SJCRH30 (cell line): ENCODE data around the gene CDC73. TPM values are rescaled to one million over a fixed set of nuclear protein-coding genes. Genes with fewer than 3 reads are reported as not detected.
"Not testable (repeated sequence)": the region's sequence is repeated elsewhere in the genome, so short reads cannot be mapped to it uniquely, and the experiment has no call there.

Experiments
- DNase-seq, 2 experiments: peaks; one replicate each; pipeline ENCODE4 v3.0.0-alpha.2; 2015 to 2020
- H3K27ac ChIP-seq: fragments of 250-450 bp; sonication (Bioruptor Pico); 2 replicates; pipeline ENCODE4 v1.5.1; 2020; ENCODE audit warnings: mild to moderate bottlenecking, moderate library complexity
- H3K27me3 ChIP-seq: fragments of 250-450 bp; sonication (Bioruptor Pico); 2 replicates; pipeline ENCODE4 v1.5.1; 2020; ENCODE audit warnings: mild to moderate bottlenecking, moderate library complexity
- H3K36me3 ChIP-seq: fragments of 250-450 bp; sonication (Bioruptor Pico); 2 replicates; pipeline ENCODE4 v1.5.1; 2020; ENCODE audit warnings: mild to moderate bottlenecking, moderate library complexity
- H3K4me1 ChIP-seq: fragments of 250-450 bp; sonication (Bioruptor Pico); 2 replicates; pipeline ENCODE4 v1.5.1; 2020; ENCODE audit warnings: mild to moderate bottlenecking, moderate library complexity
- H3K4me3 ChIP-seq: fragments of 250-450 bp; sonication (Bioruptor Pico); 2 replicates; pipeline ENCODE4 v1.5.1; 2020; ENCODE audit warnings: mild to moderate bottlenecking, moderate library complexity
- H3K9me3 ChIP-seq: fragments of 250-450 bp; sonication (Bioruptor Pico); replicated peaks from 2 replicates; pipeline ENCODE4 v1.5.1; 2020; ENCODE audit warnings: mild to moderate bottlenecking, moderate library complexity
- total RNA-seq: library from RNA; depleted of rRNA; stranded (reverse); fragments of >200 nt; shearing (Covaris generic); gene quantifications from 2 replicates; pipeline ENCODE4 v1.2.3, GENCODE V29; 2014

Gene CDC73
- total RNA-seq, 1 experiment from 2014 or later = 15.8 TPM

DNA sequence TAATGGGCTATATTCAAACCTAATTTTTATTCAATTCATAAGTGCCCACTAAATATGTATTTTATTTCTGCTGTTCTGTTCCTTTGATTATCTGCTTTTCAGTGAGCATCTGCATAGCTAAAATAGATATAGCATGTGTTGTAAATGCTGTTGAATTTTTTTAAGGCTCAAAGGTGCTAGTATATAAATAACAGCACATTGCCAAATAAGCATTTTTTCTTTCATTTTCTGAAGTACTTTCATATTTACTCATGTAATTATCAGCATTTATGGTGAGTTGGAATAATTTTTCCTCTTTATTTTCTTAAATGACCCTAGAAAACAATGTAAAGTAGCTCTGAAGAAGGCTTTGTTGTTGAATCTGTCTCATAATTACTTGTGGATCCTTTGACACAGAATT, 134.2 kb downstream of the CDC73 start:
- H3K9me3 ChIP-seq = no peaks in the 10 kb centered on the region
- no peak for DNase-seq
- no peaks in the 10 kb centered on the region for H3K36me3 ChIP-seq
- no peaks in the 10 kb centered on the region for H3K27me3 ChIP-seq
- H3K4me3 ChIP-seq = no peak overlapping the region
- no peak overlapping the region for H3K27ac ChIP-seq
- no peaks in the 10 kb centered on the region for H3K4me1 ChIP-seq

DNA sequence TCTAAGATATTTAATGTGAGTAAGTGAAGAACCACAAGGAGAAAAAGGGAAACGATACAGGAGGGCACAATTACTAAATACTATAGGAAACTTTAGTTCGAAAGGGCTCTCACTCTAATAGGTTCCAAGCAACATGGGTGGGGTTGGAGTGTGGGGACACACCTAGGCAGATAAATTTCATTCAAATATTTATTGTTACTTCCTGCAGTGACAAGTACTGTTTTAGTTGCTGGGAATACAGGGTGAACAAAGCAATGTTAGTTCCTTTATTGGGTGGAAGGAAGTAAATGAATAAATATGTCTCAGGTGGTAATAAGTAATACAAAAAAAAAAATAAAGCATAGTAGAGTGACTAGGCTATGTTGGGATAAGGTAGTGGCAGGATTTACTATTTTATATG, 137.8 kb downstream of the CDC73 start:
- H3K27ac ChIP-seq = no peak overlapping the region

GRCh38 chr1:193260056-193260745, 138.4 kb downstream of the CDC73 start:
- Histone ChIP-seq H3K27ac (no peak overlapping the region), H3K9me3 (no peaks in the 10 kb centered on the region), H3K27me3 (no peaks in the 10 kb centered on the region), H3K36me3 (no peaks in the 10 kb centered on the region), H3K4me1 (no peaks in the 10 kb centered on the region), H3K4me3 (no peak overlapping the region)
- DNase-seq = no peak

More for the DNA sequence above, 137.8 kb downstream of the CDC73 start:
- H3K4me3 ChIP-seq = no peak overlapping the region
- H3K36me3 ChIP-seq = no peaks in the 10 kb centered on the region
- H3K27me3 ChIP-seq = no peaks in the 10 kb centered on the region
- H3K9me3 ChIP-seq = no peaks in the 10 kb centered on the region
- no peak for DNase-seq
- H3K4me1 ChIP-seq = no peaks in the 10 kb centered on the region

- no peak overlapping the region for H3K27ac ChIP-seq
- no peaks in the 10 kb centered on the region for H3K9me3 ChIP-seq
- no peak for DNase-seq
- no peaks in the 10 kb centered on the region for H3K4me1 ChIP-seq
- H3K36me3 ChIP-seq = no peaks in the 10 kb centered on the region
- no peaks in the 10 kb centered on the region for H3K27me3 ChIP-seq
- no peak overlapping the region for H3K4me3 ChIP-seq
Measured at GRCh38 chr1:193260896-193261295, 139.1 kb downstream of the CDC73 start.

DNA sequence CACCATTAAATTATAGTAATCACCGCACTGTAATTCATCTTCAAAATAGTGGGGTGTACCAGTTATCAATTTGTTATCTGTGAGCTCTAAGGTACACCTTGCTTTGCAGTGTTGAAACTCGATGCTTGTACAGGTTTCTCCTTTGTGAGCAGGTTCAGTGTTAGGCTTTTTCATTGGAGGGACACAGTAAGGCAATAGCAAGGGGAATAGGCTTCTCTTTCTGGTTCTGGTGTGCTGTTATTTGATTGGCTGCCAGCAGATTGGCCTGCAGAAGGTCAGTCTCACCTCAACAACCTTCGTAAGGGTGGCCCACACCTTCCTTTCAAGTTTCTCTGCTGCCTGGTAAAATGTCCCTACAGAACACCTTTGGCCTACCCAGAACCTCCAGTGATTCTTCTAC, 140.8 kb downstream of the CDC73 start:
- H3K27me3 ChIP-seq = no peaks in the 10 kb centered on the region
- no peaks in the 10 kb centered on the region for H3K36me3 ChIP-seq
- DNase-seq = no peak
- H3K9me3 ChIP-seq = no peaks in the 10 kb centered on the region
- H3K4me1 ChIP-seq = no peaks in the 10 kb centered on the region
- no peak overlapping the region for H3K4me3 ChIP-seq
- H3K27ac ChIP-seq = no peak overlapping the region

DNA sequence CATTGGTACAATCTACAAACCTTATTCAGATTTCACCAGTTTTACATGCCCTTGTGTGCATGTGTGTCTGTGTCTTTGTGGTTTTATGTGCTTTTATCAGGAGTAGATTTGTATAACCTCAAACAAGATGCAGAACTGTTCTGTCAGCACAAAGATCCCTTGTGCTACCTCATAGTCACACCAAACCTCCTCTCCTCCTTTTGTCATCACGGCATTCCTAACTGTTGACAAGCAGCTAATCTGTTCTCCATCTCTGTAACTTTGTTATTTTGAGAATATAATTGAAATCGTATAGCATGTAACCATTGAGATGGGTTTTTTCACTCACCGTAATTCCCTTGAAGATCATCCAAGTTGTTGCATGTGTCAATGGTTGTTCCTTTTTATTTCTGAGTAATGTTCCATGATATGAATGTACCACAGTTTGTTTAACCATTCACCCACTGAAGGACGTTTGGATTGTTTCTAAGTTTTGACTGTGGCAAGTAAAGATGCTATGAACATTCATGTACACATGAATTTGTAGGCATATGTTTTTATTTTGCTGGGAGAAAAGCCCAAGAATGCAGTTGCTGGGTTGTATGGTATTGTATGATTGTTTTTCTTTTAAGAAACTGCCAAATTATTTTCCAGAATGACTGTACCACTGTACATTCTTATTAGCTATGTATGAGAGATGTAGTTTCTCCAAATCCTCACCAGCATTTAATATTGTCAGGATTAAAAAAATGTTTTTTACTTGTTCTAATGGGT, 142.7 kb downstream of the CDC73 start:
- DNase-seq = no peak
- no peaks in the 10 kb centered on the region for H3K27me3 ChIP-seq
- H3K27ac ChIP-seq = no peak overlapping the region
- no peaks in the 10 kb centered on the region for H3K36me3 ChIP-seq
- no peak overlapping the region for H3K4me3 ChIP-seq
- H3K4me1 ChIP-seq = no peaks in the 10 kb centered on the region
- no peaks in the 10 kb centered on the region for H3K9me3 ChIP-seq

- Histone ChIP-seq H3K4me1 (no peaks in the 10 kb centered on the region), H3K27ac (no peak overlapping the region), H3K36me3 (no peaks in the 10 kb centered on the region), H3K4me3 (no peak overlapping the region), H3K27me3 (no peaks in the 10 kb centered on the region), H3K9me3 (no peaks in the 10 kb centered on the region)
- DNase-seq = no peak
Measured at GRCh38 chr1:193265716-193266115, 143.9 kb downstream of the CDC73 start.

DNA sequence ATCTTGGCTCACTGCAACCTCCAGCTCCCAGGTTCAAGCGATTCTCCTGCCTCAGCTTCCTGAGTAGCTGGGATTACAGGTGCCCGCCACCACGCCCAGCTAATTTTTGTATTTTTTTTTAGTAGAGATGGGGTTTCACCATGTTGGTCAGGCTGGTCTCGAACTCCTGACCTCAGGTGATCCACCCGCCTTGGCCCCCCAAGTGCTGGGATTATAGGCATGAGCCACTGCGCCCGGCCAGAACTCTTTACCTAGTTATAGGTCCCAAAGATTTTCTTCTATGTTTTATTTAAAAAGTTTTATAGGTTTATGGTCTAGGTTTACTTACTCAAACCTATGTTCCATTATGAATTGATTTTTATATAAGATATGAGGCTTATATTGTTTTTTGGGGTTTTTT, 145.0 kb downstream of the CDC73 start:
- not testable (repeated sequence) for H3K27me3 ChIP-seq, DNase-seq, H3K27ac ChIP-seq, H3K4me1 ChIP-seq, H3K4me3 ChIP-seq, H3K9me3 ChIP-seq, H3K36me3 ChIP-seq

DNA sequence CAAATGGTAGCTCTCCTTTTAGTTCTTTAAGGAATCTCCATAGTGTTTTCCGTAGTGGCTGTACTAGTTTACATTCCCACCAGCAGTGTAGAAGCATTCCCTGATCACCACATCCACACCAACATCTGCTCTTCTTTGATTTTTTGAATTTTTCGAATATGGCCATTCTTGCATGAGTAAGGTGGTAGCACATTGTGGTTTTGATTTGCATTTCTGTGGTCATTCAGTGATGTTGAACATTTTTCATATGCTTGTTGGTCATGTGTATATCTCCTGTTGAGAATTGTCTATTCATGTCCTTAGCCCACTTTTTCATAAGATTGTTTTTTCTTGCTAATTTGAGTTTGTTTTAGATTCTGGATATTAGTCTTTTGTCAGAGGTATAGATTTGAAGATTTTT, 149.2 kb downstream of the CDC73 start:
- H3K4me3 ChIP-seq = no peak overlapping the region
- H3K4me1 ChIP-seq = no peaks in the 10 kb centered on the region
- no peak for DNase-seq
- H3K36me3 ChIP-seq = no peaks in the 10 kb centered on the region
- no peak overlapping the region for H3K27ac ChIP-seq
- H3K27me3 ChIP-seq = no peaks in the 10 kb centered on the region
- no peaks in the 10 kb centered on the region for H3K9me3 ChIP-seq

DNA sequence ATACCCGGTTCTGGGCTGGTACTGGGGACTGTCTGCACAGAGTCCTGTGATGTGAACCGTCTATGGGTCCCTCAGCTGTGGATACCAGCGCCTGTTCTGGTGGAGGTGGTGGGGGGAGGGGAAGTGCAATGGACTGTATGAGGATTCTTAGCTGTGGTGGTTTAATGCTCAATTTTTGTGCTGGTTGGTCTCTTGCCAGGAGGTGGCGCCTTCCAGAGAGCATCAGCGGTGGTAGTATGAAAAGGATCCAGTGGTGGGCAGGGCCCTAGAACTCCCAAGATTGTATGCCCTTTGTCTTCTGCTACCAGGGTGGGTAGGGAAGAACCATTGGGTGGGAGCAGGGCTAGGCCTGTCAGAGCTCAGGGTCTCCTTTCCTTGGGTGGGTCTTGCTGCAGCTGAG, 153.9 kb downstream of the CDC73 start:
- no peaks in the 10 kb centered on the region for H3K9me3 ChIP-seq
- no peaks in the 10 kb centered on the region for H3K4me1 ChIP-seq
- no peaks in the 10 kb centered on the region for H3K36me3 ChIP-seq
- H3K4me3 ChIP-seq = no peak overlapping the region
- no peaks in the 10 kb centered on the region for H3K27me3 ChIP-seq
- no peak overlapping the region for H3K27ac ChIP-seq
- DNase-seq = no peak

DNA sequence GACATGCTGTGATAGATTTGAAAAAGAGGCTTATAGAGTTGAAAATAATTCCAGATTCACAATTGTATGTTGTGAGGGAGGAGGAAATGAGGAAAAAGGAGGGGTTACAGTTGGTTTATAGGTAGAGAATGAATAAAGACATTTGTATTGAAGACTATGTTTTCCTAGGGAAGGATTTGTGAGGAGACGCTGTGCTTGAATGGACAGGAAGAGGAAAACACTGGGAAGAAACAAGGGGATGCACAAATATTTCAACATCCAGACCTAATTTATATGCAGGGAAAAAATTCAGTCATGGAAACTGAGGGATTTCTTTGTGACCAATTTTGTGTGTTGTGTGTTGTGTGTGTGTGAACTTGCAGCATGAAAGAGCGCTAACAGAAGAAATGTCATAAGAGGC, 157.1 kb downstream of the CDC73 start:
- DNase-seq = no peak
- no peaks in the 10 kb centered on the region for H3K9me3 ChIP-seq
- no peaks in the 10 kb centered on the region for H3K36me3 ChIP-seq
- H3K27ac ChIP-seq = no peak overlapping the region
- H3K27me3 ChIP-seq = no peaks in the 10 kb centered on the region
- no peaks in the 10 kb centered on the region for H3K4me1 ChIP-seq
- no peak overlapping the region for H3K4me3 ChIP-seq

GRCh38 chr1:193281894-193282293, 160.1 kb downstream of the CDC73 start:
- Histone ChIP-seq H3K36me3 (no peaks in the 10 kb centered on the region), H3K9me3 (no peaks in the 10 kb centered on the region), H3K4me3 (no peak overlapping the region), H3K4me1 (no peaks in the 10 kb centered on the region), H3K27ac (no peak overlapping the region), H3K27me3 (no peaks in the 10 kb centered on the region)
- DNase-seq = no peak

- H3K4me1 ChIP-seq = no peaks in the 10 kb centered on the region
- H3K4me3 ChIP-seq = no peak overlapping the region
- H3K27me3 ChIP-seq = no peaks in the 10 kb centered on the region
- H3K9me3 ChIP-seq = no peaks in the 10 kb centered on the region
- no peak overlapping the region for H3K27ac ChIP-seq
- no peaks in the 10 kb centered on the region for H3K36me3 ChIP-seq
- DNase-seq = no peak
Measured at GRCh38 chr1:193283016-193283415, 161.2 kb downstream of the CDC73 start.

DNA sequence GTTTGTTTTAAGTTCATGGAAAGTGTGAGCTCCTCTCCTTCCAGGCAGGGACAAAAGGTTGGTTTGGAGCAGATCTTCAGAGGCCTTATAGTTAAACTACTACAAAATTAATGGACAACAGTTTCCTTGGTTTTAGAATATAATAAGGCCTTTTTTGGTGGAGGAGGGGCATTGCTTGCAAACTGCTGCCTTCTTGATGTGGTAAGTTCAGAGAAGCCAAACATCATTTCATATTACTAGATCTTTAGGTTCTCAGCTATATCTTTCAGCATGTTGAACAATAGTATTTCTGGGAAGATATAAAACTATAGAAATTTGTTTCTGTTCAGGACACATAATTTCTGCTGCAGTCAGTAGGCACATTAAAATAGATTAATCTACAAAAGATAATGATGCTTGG, 162.4 kb downstream of the CDC73 start:
- Histone ChIP-seq H3K4me1 (no peaks in the 10 kb centered on the region), H3K27ac (no peak overlapping the region), H3K36me3 (no peaks in the 10 kb centered on the region), H3K9me3 (no peaks in the 10 kb centered on the region), H3K27me3 (no peaks in the 10 kb centered on the region), H3K4me3 (no peak overlapping the region)
- no peak for DNase-seq

DNA sequence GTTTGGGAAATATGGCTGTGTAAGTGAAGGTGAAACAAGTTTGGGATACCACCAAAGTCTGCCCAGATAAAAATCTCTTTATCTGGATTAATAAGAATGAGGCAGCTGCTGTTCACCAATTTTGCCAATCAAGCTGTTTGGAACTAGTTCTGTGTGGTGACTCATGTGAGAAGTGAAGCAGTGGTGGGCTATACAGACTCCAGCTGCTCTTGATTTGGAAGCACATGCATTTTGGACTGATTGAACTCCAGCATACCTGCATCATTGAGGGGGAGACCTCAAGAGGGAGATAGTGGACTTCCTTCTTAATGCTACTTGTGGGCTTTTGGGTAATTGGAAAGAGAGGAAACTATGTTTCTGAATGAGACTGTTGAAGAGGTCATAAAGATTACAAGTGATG, 163.8 kb downstream of the CDC73 start:
- no peak for DNase-seq
- Histone ChIP-seq H3K27me3 (no peaks in the 10 kb centered on the region), H3K27ac (no peak overlapping the region), H3K4me3 (no peak overlapping the region), H3K4me1 (no peaks in the 10 kb centered on the region), H3K9me3 (no peaks in the 10 kb centered on the region), H3K36me3 (no peaks in the 10 kb centered on the region)

DNA sequence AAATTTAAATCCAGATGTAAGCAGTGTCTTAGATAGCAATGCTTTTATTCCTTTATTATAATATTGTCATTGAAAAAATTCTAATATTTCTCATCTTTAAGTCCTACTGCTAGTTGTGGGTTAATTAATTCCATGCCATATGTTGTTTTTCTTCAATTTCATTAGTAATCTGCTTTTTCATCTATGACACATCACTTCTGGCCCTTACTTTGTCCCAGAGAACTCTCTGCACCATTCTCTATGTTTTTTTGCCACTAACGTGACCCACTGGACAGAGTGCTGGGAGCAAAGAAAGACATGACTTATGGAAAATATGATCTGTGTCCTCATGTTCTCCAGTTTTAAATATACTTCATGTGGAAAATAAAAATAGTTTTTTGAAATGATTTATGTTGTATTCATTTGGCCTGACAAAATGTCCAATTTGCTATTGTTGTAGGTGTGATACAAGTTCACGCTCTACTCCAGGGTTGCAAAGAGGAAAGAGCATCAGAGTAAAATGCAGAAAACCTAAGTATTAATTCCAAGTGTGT, 166.8 kb downstream of the CDC73 start:
- DNase-seq, H3K4me1 ChIP-seq, H3K4me3 ChIP-seq, H3K27ac ChIP-seq, H3K27me3 ChIP-seq, H3K36me3 ChIP-seq, H3K9me3 ChIP-seq: not testable (repeated sequence)
